WTC11 (cell line): Measurements from ENCODE around the gene EME2. TPM values are rescaled to one million over a fixed set of nuclear protein-coding genes. Genes with fewer than 3 reads are reported as not detected.

ENCODE experiments used
- ATAC-seq: fragments of 200-7000 bp; cut with Tn5 transposase; 2 replicates; pipeline ENCODE4 v1.10.0; 2021; ENCODE audit warnings: mild to moderate bottlenecking, moderate library complexity
- CTCF ChIA-PET: fragments of 300-600 bp; sonication (Branson Sonifier 250); formaldehyde crosslinking; loops from one replicate; lab custom pipeline; 2021; ENCODE audit warnings: antibody characterized with exemption; lab: Charles Lee
- POLR2A ChIA-PET: fragments of 350-600 bp; sonication (Branson Sonifier 250); formaldehyde crosslinking; loops from one replicate; lab custom pipeline; 2021; ENCODE audit warnings: antibody characterized with exemption; lab: Charles Lee
- DNase-seq: peaks from one replicate; pipeline ENCODE4 v3.0.0; 2021; ENCODE audit warnings: low spot score
- H3K27ac Mint-ChIP-seq: 2 replicates; pipeline ENCODE4 v1.8.0; 2021; ENCODE audit warnings: mixed read lengths
- H3K27me3 Mint-ChIP-seq: 2 replicates; pipeline ENCODE4 v1.8.0; 2021; ENCODE audit warnings: low read depth, mild to moderate bottlenecking, moderate library complexity, mixed read lengths
- H3K36me3 Mint-ChIP-seq: 2 replicates; pipeline ENCODE4 v1.8.0; 2021; ENCODE audit warnings: mixed read lengths
- H3K4me1 Mint-ChIP-seq: 2 replicates; pipeline ENCODE4 v1.8.0; 2022; ENCODE audit warnings: mixed read lengths
- H3K4me3 Mint-ChIP-seq: 2 replicates; pipeline ENCODE4 v1.8.0; 2021; ENCODE audit warnings: mild to moderate bottlenecking, moderate library complexity, mixed read lengths
- H3K9me3 Mint-ChIP-seq: 2 replicates; pipeline ENCODE4 v1.8.0; 2021; ENCODE audit warnings: mixed read lengths
- AFF4 ChIP-seq: sonication (generic); formaldehyde crosslinking; IDR thresholded peaks from 2 replicates; pipeline ENCODE4 v1.8.1; 2023; ENCODE audit warnings: mild to moderate bottlenecking, missing genetic modification reagents, borderline replicate concordance
- ARID4B ChIP-seq: sonication (generic); formaldehyde crosslinking; IDR thresholded peaks from 2 replicates; pipeline ENCODE4 v1.8.0; 2023; ENCODE audit warnings: missing genetic modification reagents, mild to moderate bottlenecking, borderline replicate concordance
- E2F4 ChIP-seq: sonication (generic); formaldehyde crosslinking; IDR thresholded peaks from 2 replicates; pipeline ENCODE4 v1.8.1; 2022; ENCODE audit warnings: low read depth, mild to moderate bottlenecking, moderate library complexity, missing genetic modification reagents, borderline replicate concordance
- EMX1 ChIP-seq: fragments of 250-450 bp; sonication (Bioruptor Pico); IDR thresholded peaks from 2 replicates; pipeline ENCODE4 v1.8.0; 2021; ENCODE audit warnings: mild to moderate bottlenecking
- HMGA2 ChIP-seq: fragments of 250-450 bp; sonication (Bioruptor Pico); IDR thresholded peaks from 2 replicates; pipeline ENCODE4 v1.4.0; 2021; ENCODE audit warnings: mild to moderate bottlenecking, moderate library complexity
- IRF1 ChIP-seq: sonication (generic); formaldehyde crosslinking; IDR thresholded peaks from 2 replicates; pipeline ENCODE4 v1.8.0; 2023; ENCODE audit warnings: missing genetic modification reagents
- IRF2 ChIP-seq: sonication (generic); formaldehyde crosslinking; IDR thresholded peaks from 2 replicates; pipeline ENCODE4 v1.8.0; 2022; ENCODE audit warnings: low read depth, missing genetic modification reagents, borderline replicate concordance
- JUN ChIP-seq: sonication (generic); formaldehyde crosslinking; IDR thresholded peaks from 2 replicates; pipeline ENCODE4 v1.8.0; 2023; ENCODE audit warnings: mild to moderate bottlenecking, missing genetic modification reagents
- RELA ChIP-seq: sonication (generic); formaldehyde crosslinking; IDR thresholded peaks from 2 replicates; pipeline ENCODE4 v1.8.1; 2022; ENCODE audit warnings: missing genetic modification reagents, mild to moderate bottlenecking, borderline replicate concordance
- RORB ChIP-seq: fragments of 250-450 bp; sonication (Bioruptor Pico); IDR thresholded peaks from 2 replicates; pipeline ENCODE4 v1.9.0; 2021; ENCODE audit warnings: mild to moderate bottlenecking
- TCF7 ChIP-seq: sonication (generic); formaldehyde crosslinking; IDR thresholded peaks from 2 replicates; pipeline ENCODE4 v1.8.0; 2022; ENCODE audit warnings: mild to moderate bottlenecking, low read depth, missing genetic modification reagents, moderate library complexity
- USF1 ChIP-seq: sonication (generic); formaldehyde crosslinking; IDR thresholded peaks from 2 replicates; pipeline ENCODE4 v1.8.0; 2022; ENCODE audit warnings: mild to moderate bottlenecking, missing genetic modification reagents
- ZBTB43 ChIP-seq: sonication (generic); formaldehyde crosslinking; IDR thresholded peaks from 2 replicates; pipeline ENCODE4 v1.8.1; 2023; ENCODE audit warnings: mild to moderate bottlenecking, missing genetic modification reagents
- ZNF121 ChIP-seq: sonication (generic); formaldehyde crosslinking; IDR thresholded peaks from 2 replicates; pipeline ENCODE4 v1.8.0; 2023; ENCODE audit warnings: missing genetic modification reagents
- ZNF263 ChIP-seq: sonication (generic); formaldehyde crosslinking; IDR thresholded peaks from 2 replicates; pipeline ENCODE4 v1.8.1; 2022; ENCODE audit warnings: low read depth, mild to moderate bottlenecking, moderate library complexity, missing genetic modification reagents
- total RNA-seq: library from RNA; stranded (reverse); gene quantifications from 3 replicates; pipeline ENCODE4 v1.2.3, GENCODE V29; 2021

Gene EME2
- total RNA-seq, 1 experiment from 2014 or later, result 23.2 TPM

GRCh38 chr16:1817276-1817589 is 44.6 kb downstream of the EME2 start:
- DNase-seq (no peak), ATAC-seq (no peak)
- Mint-ChIP-seq H3K4me3 (no peak overlapping the region), H3K9me3 (no peaks in the 10 kb centered on the region), H3K4me1 (no peaks in the 10 kb centered on the region), H3K27ac (no peak overlapping the region), H3K36me3 (peaks cover 6% of the 10 kb centered on the region), H3K27me3 (no peaks in the 10 kb centered on the region)
- ChIA-PET POLR2A (no interaction called here), CTCF (no interaction called here)
- TF ChIP-seq E2F4, result no peak
- no peak for TF ChIP-seq ZBTB43 (CRISPR knock-in tag)
- no peak for TF ChIP-seq ZNF121 (CRISPR knock-in tag)
- no peak for TF ChIP-seq RELA (CRISPR knock-in tag)
- TF ChIP-seq USF1 (CRISPR knock-in tag), result no peak
- no peak for TF ChIP-seq JUN (CRISPR knock-in tag)
- no peak for TF ChIP-seq AFF4 (CRISPR knock-in tag)
- no peak for TF ChIP-seq IRF2 (CRISPR knock-in tag)
- TF ChIP-seq ARID4B (CRISPR knock-in tag), result no peak
- TF ChIP-seq ZNF263 (CRISPR knock-in tag), result no peak
- no peak for TF ChIP-seq HMGA2
- TF ChIP-seq EMX1, result no peak
- TF ChIP-seq TCF7 (CRISPR knock-in tag), result no peak
- TF ChIP-seq RORB (CRISPR knock-in tag), result no peak
- TF ChIP-seq IRF1 (CRISPR knock-in tag), result no peak
